ENCODE measurements around the gene SLIT3.

SLIT3 gene

GRCh38 chr5:168810641-168811040, 490.3 kb downstream of the SLIT3 start:
- Histone ChIP-seq H2AFZ (ENCODE audit: low read length) (no peak overlapping the region), H3K4me2 (ENCODE audit: low read depth, low read length, poor library complexity, severe bottlenecking) (no peak overlapping the region), H3F3A (ENCODE audit: low read depth) (no peaks in the 10 kb centered on the region), H3K9ac (ENCODE audit: low read depth, low read length, poor library complexity, severe bottlenecking) (no peak overlapping the region), H3K4me3 (ENCODE audit: low read length, poor library complexity, severe bottlenecking) (no peak overlapping the region), H3K27me3 (ENCODE audit: insufficient read depth, low read length, poor library complexity, severe bottlenecking) (no peaks in the 10 kb centered on the region), H3K79me2 (ENCODE audit: insufficient read depth, low read length) (no peaks in the 10 kb centered on the region), H3K4me1 (ENCODE audit: insufficient read depth, low read length, poor library complexity, severe bottlenecking) (peaks cover 12% of the 10 kb centered on the region), H3K36me3 (ENCODE audit: insufficient read depth, low read length) (no peaks in the 10 kb centered on the region), H3K9me2 (replicated peaks; ENCODE audit: low read depth, low read length) (no peaks in the 10 kb centered on the region), H3K9me3 (ENCODE audit: insufficient read depth, low read depth, low read length) (no peaks in the 10 kb centered on the region), H4K20me1 (ENCODE audit: insufficient read depth, low read length, poor library complexity, severe bottlenecking) (no peaks in the 10 kb centered on the region)
- no peak for TF ChIP-seq CTCF (conservative IDR thresholded peaks at IDR 0.05; ENCODE audit: low read length)

- no peaks in the 10 kb centered on the region for H3F3A ChIP-seq (ENCODE audit: low read depth)
- no peaks in the 10 kb centered on the region for H4K20me1 ChIP-seq (ENCODE audit: insufficient read depth, low read length, poor library complexity, severe bottlenecking)
- no peak overlapping the region for H3K4me3 ChIP-seq (ENCODE audit: low read length, poor library complexity, severe bottlenecking)
- no peaks in the 10 kb centered on the region for H3K79me2 ChIP-seq (ENCODE audit: insufficient read depth, low read length)
- peaks cover 9% of the 10 kb centered on the region for H3K4me1 ChIP-seq (ENCODE audit: insufficient read depth, low read length, poor library complexity, severe bottlenecking)
- no peaks in the 10 kb centered on the region for H3K9me3 ChIP-seq (ENCODE audit: insufficient read depth, low read depth, low read length)
- H3K36me3 ChIP-seq (ENCODE audit: insufficient read depth, low read length), result no peaks in the 10 kb centered on the region
- no peak overlapping the region for H3K4me2 ChIP-seq (ENCODE audit: low read depth, low read length, poor library complexity, severe bottlenecking)
- no peak overlapping the region for H2AFZ ChIP-seq (ENCODE audit: low read length)
- no peak for TF ChIP-seq CTCF (conservative IDR thresholded peaks at IDR 0.05; ENCODE audit: low read length)
- no peak for TF ChIP-seq EZH2phosphoT487 (IDR thresholded peaks at IDR 0.05; ENCODE audit: borderline replicate concordance)
- H3K9me2 ChIP-seq (replicated peaks; ENCODE audit: low read depth, low read length), result no peaks in the 10 kb centered on the region
- H3K27me3 ChIP-seq (ENCODE audit: insufficient read depth, low read length, poor library complexity, severe bottlenecking), result no peaks in the 10 kb centered on the region
- H3K9ac ChIP-seq (ENCODE audit: low read depth, low read length, poor library complexity, severe bottlenecking), result no peak overlapping the region
Measured at GRCh38 chr5:168809218-168809617, 491.7 kb downstream of the SLIT3 start.

- no peaks in the 10 kb centered on the region for H3K27me3 ChIP-seq (ENCODE audit: insufficient read depth, low read length, poor library complexity, severe bottlenecking)
- H3K4me1 ChIP-seq (ENCODE audit: insufficient read depth, low read length, poor library complexity, severe bottlenecking), result no peaks in the 10 kb centered on the region
- H3K4me2 ChIP-seq (ENCODE audit: low read depth, low read length, poor library complexity, severe bottlenecking), result no peak overlapping the region
- no peaks in the 10 kb centered on the region for H3K9me2 ChIP-seq (replicated peaks; ENCODE audit: low read depth, low read length)
- no peaks in the 10 kb centered on the region for H3F3A ChIP-seq (ENCODE audit: low read depth)
- no peaks in the 10 kb centered on the region for H4K20me1 ChIP-seq (ENCODE audit: insufficient read depth, low read length, poor library complexity, severe bottlenecking)
- H3K9me3 ChIP-seq (ENCODE audit: insufficient read depth, low read depth, low read length), result no peaks in the 10 kb centered on the region
- TF ChIP-seq CTCF (conservative IDR thresholded peaks at IDR 0.05; ENCODE audit: low read length), result no peak
- TF ChIP-seq EZH2phosphoT487 (IDR thresholded peaks at IDR 0.05; ENCODE audit: borderline replicate concordance), result no peak
- no peak overlapping the region for H3K9ac ChIP-seq (ENCODE audit: low read depth, low read length, poor library complexity, severe bottlenecking)
- no peak overlapping the region for H3K4me3 ChIP-seq (ENCODE audit: low read length, poor library complexity, severe bottlenecking)
- H3K79me2 ChIP-seq (ENCODE audit: insufficient read depth, low read length), result no peaks in the 10 kb centered on the region
- no peaks in the 10 kb centered on the region for H3K36me3 ChIP-seq (ENCODE audit: insufficient read depth, low read length)
- no peak overlapping the region for H2AFZ ChIP-seq (ENCODE audit: low read length)
Measured at GRCh38 chr5:168808051-168808616, 492.8 kb downstream of the SLIT3 start.

All from Loucy (cell line).